ENCODE results near the gene ZNF652.
"Not testable (repeated sequence)": the region's sequence is repeated elsewhere in the genome, so short reads cannot be mapped to it uniquely, and the experiment has no call there.

ZNF652 gene

GRCh38 chr17:49384951-49385350 is 22.9 kb upstream of the ZNF652 start:
- DNase-seq: no peak

- no peak for DNase-seq
Measured at GRCh38 chr17:49383060-49383459, 21.0 kb upstream of the ZNF652 start.

GRCh38 chr17:49382556-49382955 is 20.5 kb upstream of the ZNF652 start:
- no peak for DNase-seq

GRCh38 chr17:49381793-49382192 is 19.7 kb upstream of the ZNF652 start:
- no peak for DNase-seq

- no peak for DNase-seq
Measured at GRCh38 chr17:49381033-49381432, 19.0 kb upstream of the ZNF652 start.

GRCh38 chr17:49379926-49380325 is 17.9 kb upstream of the ZNF652 start:
- no peak for DNase-seq

GRCh38 chr17:49378311-49378710 is 16.3 kb upstream of the ZNF652 start:
- no peak for DNase-seq

GRCh38 chr17:49375544-49375943 is 13.5 kb upstream of the ZNF652 start:
- DNase-seq: no peak

GRCh38 chr17:49373115-49373514 is 11.1 kb upstream of the ZNF652 start:
- no peak for DNase-seq

- DNase-seq: no peak
Measured at GRCh38 chr17:49372425-49372824, 10.4 kb upstream of the ZNF652 start.

- DNase-seq: peak; percentile 32
Measured at GRCh38 chr17:49370971-49371834, 9.2 kb upstream of the ZNF652 start.

GRCh38 chr17:49369760-49370159 is 7.7 kb upstream of the ZNF652 start:
- no peak for DNase-seq

GRCh38 chr17:49369089-49369488 is 7.0 kb upstream of the ZNF652 start:
- no peak for DNase-seq

GRCh38 chr17:49365667-49366066 is 3.6 kb upstream of the ZNF652 start:
- DNase-seq: peak; percentile 40

- not testable (repeated sequence) for DNase-seq
Measured at GRCh38 chr17:49365126-49365525, 3.1 kb upstream of the ZNF652 start.

- DNase-seq: no peak
Measured at GRCh38 chr17:49364119-49364518, 2.1 kb upstream of the ZNF652 start.

- no peak for DNase-seq
Measured at GRCh38 chr17:49363251-49363650, 1.2 kb upstream of the ZNF652 start.

GRCh38 chr17:49362723-49363117 is 670 bp upstream of the ZNF652 start:
- no peak for DNase-seq

- no peak for DNase-seq
Measured at GRCh38 chr17:49361129-49361901, 735 bp downstream of the ZNF652 start.

- DNase-seq: no peak
Measured at GRCh38 chr17:49360796-49361128, 1.3 kb downstream of the ZNF652 start.

- no peak for DNase-seq
Measured at GRCh38 chr17:49359990-49360795, 1.9 kb downstream of the ZNF652 start.

GRCh38 chr17:49358641-49359247 is 3.3 kb downstream of the ZNF652 start:
- no peak for DNase-seq

GRCh38 chr17:49357516-49357915 is 4.5 kb downstream of the ZNF652 start:
- no peak for DNase-seq

Measured in NCI-H2029 (cell line).